ENCODE results near the gene SIAH3.

The SIAH3 gene

GRCh38 chr13:45851171-45851921 lies at the start of gene SIAH3:
Gene SIAH3 (minus strand): TSS chr13:45851753. CDS start chr13:45851629, 124 bp downstream.
- Histone ChIP-seq H3K27me3 (replicated peaks) (peaks cover 37% of the 10 kb centered on the region), H3K36me3 (replicated peaks) (no peaks in the 10 kb centered on the region), H3K27ac (no peak within 1 kb of the TSS), H3K4me3 (ENCODE audit: low read depth, low read length) (peak within 1 kb of the TSS; percentile 55)
- no peak for TF ChIP-seq CTCF (IDR thresholded peaks at IDR 0.05; ENCODE audit: low read depth, low read length, missing control alignments)
- peak; percentile 51 for DNase-seq
- in situ Hi-C loops (cut with HindIII; ENCODE audit: low pct_ligation_motif_present, low sequenced_read_pairs) = no loop called here

GRCh38 chr13:45899406-45899805 lies 47.9 kb upstream of the SIAH3 start:
- Histone ChIP-seq H3K4me3 (ENCODE audit: low read depth, low read length) (no peak overlapping the region), H3K27me3 (replicated peaks) (no peaks in the 10 kb centered on the region), H3K27ac (no peak overlapping the region), H3K36me3 (replicated peaks) (no peaks in the 10 kb centered on the region)
- in situ Hi-C loops (cut with HindIII; ENCODE audit: low pct_ligation_motif_present, low sequenced_read_pairs) = no loop called here
- TF ChIP-seq CTCF (IDR thresholded peaks at IDR 0.05; ENCODE audit: low read depth, low read length, missing control alignments) = no peak
- no peak for DNase-seq

DNA sequence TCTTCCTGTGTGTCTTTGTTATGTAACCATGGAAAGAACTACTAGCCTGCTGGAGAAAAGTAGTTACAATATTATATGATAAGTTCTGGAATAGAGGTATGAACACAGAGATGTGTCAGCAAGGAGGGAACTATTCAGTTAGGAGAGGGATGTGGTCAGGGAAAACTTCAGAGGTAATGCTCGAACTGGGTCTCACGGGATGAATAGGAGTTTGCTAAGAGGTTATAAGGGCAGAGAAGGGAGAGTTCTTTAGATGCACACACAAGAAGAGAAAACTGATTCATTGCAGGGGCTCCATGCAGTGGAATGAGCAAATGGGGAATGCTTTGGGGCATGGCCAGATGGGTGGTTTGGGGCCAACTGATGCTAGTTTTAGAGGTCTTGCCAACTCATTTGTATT lies 46.0 kb upstream of the SIAH3 start:
- Histone ChIP-seq H3K36me3 (replicated peaks) (no peaks in the 10 kb centered on the region), H3K4me3 (ENCODE audit: low read depth, low read length) (no peak overlapping the region), H3K27ac (no peak overlapping the region), H3K27me3 (replicated peaks) (peaks cover under 1% of the 10 kb centered on the region)
- DNase-seq = no peak
- in situ Hi-C loops (cut with HindIII; ENCODE audit: low pct_ligation_motif_present, low sequenced_read_pairs) = no loop called here
- TF ChIP-seq CTCF (IDR thresholded peaks at IDR 0.05; ENCODE audit: low read depth, low read length, missing control alignments) = no peak

- no peak for TF ChIP-seq CTCF (IDR thresholded peaks at IDR 0.05; ENCODE audit: low read depth, low read length, missing control alignments)
- in situ Hi-C loops (cut with HindIII; ENCODE audit: low pct_ligation_motif_present, low sequenced_read_pairs) = no loop called here
Observed at GRCh38 chr13:45896285-45896684, 44.7 kb upstream of the SIAH3 start.

GRCh38 chr13:45895881-45896280 lies 44.3 kb upstream of the SIAH3 start:
- no peak for TF ChIP-seq CTCF (IDR thresholded peaks at IDR 0.05; ENCODE audit: low read depth, low read length, missing control alignments)
- DNase-seq = no peak
- in situ Hi-C loops (cut with HindIII; ENCODE audit: low pct_ligation_motif_present, low sequenced_read_pairs) = no loop called here
- Histone ChIP-seq H3K4me3 (ENCODE audit: low read depth, low read length) (no peak overlapping the region), H3K27ac (no peak overlapping the region), H3K27me3 (replicated peaks) (peaks cover 2% of the 10 kb centered on the region), H3K36me3 (replicated peaks) (no peaks in the 10 kb centered on the region)

More at GRCh38 chr13:45896285-45896684, 44.7 kb upstream of the SIAH3 start:
- DNase-seq = no peak
- H3K27me3 ChIP-seq (replicated peaks) = peaks cover 2% of the 10 kb centered on the region
- no peak overlapping the region for H3K27ac ChIP-seq
- H3K36me3 ChIP-seq (replicated peaks) = no peaks in the 10 kb centered on the region
- H3K4me3 ChIP-seq (ENCODE audit: low read depth, low read length) = no peak overlapping the region

DNA sequence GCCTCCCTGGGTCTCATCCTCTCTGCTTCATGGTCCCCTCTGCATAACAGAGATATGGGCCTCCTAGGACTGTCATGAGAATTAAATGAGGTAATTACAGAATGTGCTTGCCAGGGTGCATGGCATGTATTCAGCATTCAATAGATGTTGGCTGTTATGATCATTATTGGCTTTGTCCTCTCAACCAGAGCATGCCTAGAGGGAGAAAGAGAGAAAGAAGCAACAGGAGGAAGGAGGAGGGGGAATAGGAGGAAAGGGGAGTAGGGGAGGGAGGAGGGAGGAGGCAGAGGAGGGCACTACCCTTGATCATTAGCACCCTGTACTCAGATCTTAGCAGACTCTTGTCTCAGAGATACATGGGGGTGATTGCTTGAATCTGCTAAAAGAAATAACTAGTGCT lies 41.0 kb upstream of the SIAH3 start:
- DNase-seq = no peak
- TF ChIP-seq CTCF (IDR thresholded peaks at IDR 0.05; ENCODE audit: low read depth, low read length, missing control alignments) = no peak
- peaks cover 2% of the 10 kb centered on the region for H3K27me3 ChIP-seq (replicated peaks)
- no peak overlapping the region for H3K4me3 ChIP-seq (ENCODE audit: low read depth, low read length)
- in situ Hi-C loops (cut with HindIII; ENCODE audit: low pct_ligation_motif_present, low sequenced_read_pairs) = no loop called here
- H3K27ac ChIP-seq = no peak overlapping the region
- H3K36me3 ChIP-seq (replicated peaks) = no peaks in the 10 kb centered on the region
